Measurements from ENCODE around the gene ATAD3B. TPM values are rescaled to one million over a fixed set of nuclear protein-coding genes. Genes with fewer than 3 reads are reported as not detected.
"Not testable (repeated sequence)": the region's sequence is repeated elsewhere in the genome, so short reads cannot be mapped to it uniquely, and the experiment has no call there.

The ATAD3B gene
- total RNA-seq, 1 donor from 2014 or later, result 20.2 TPM

DNA sequence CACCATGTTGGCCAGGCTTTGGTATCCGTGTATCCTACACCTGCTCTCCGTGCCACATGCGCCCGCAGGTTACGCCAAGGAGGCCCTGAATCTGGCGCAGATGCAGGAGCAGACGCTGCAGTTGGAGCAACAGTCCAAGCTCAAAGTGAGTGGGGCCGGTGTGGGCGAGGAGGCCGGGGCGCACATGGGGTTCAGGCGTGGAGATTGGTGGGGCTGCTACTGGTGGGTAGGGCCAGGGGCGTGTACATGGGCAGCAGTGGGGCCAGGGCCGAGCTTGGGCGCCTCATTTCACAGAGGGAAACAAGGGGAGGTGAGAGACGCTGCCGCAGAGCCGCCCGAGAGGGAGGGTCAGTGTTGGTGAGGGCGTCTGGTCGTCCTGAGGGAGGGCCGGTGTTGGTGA is 5.6 kb downstream of the ATAD3B start:
- DNase-seq (ENCODE audit: low read depth), result no peak

DNA sequence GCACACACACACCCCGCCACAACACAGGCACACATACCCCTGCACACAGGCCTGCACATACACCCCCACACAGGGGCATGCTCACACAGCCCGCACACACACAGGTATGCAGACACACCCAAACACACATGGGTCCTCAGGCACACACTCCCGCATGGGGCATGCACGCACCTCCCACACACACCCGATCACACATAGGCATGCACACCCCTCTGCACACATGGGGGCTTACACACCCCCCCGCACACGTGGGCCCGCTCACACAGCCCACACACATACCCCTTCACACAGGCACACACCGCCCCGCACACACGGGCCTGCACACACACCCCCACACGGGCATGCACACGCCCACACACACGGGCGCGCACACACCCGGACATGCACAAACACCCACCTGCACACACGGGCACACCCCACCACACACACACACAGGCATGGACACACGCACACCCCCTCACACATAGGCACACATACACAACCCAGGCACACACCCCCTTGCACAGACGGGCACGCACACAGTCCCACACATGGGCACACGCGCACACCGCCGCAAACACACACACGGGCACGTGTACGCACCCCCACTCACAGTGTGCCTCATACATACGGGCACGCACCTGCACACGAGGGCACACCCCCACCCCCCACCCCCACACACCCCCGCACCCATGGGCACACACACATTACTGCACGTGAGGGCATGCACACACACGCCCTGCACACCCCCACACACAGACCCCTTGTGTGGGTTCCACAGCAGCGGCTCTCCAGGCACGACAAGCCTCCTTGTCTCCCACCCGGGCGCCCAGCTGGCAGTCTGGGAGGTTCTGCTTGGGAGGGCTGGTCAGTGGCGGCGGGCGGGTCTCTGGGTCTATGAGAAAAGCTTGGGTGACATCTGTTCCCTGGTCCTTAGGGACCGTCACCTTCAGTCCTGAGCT is 8.3 kb downstream of the ATAD3B start:
- DNase-seq (ENCODE audit: low read depth), result no peak

DNA sequence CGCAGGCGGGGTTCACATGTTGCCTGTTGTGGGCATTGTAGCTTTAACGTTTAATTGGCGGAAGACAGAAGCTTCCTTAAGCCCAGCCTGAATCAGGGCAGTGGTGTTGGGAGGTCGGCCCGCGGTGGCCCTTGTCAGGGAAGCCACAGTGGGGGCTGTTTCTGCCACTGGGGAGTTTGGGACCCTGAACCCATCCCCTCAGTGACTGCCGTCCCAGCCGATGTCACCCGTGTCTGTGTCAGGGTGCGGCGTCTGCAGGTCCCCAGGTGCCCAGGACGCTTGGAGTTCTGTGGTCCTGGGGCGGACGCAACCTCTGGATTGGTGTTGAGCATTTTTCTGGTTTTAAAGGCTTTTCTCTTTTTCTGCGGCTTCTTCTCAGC is 8.9 kb downstream of the ATAD3B start:
- DNase-seq (ENCODE audit: low read depth), result not testable (repeated sequence)

DNA sequence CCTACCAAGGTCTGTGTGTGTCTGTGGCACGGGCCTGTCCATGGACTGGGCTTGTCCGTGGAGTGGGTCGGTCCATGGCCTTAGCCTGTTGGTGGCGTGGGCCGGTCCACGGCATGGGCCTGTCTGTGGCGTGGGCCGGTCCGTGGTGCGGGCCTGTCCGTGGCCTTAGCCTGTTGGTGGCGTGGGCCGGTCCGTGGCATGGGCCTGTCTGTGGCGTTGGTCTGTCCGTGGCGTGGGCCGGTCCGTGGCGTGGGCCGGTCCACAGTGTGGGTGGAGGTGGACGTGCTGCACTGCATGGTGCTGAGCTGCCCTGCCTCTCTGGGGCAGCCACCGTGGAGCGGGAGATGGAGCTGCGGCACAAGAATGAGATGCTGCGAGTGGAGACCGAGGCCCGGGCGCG is 10.2 kb downstream of the ATAD3B start:
- not testable (repeated sequence) for DNase-seq (ENCODE audit: low read depth)

DNA sequence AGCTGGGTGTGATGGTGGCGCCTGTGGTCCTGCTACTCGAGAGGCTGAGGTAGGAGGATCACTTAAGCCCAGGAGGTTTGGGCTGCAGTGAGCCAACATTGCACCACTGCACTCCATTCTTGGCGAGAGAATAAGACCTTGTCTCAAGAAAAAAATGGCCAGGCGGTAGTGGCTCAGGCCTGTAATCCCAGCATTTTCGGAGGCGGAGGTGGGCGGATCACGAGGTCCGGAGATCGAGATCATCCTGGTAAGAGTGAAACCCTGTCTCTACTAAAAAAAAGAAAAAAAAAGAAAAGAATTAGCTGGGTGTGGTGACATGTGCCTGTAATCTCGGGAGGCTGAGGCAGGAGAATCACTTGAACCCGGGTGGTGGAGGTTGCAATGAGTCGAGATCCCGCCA is 11.3 kb downstream of the ATAD3B start:
- no peak for DNase-seq (ENCODE audit: low read depth)

DNA sequence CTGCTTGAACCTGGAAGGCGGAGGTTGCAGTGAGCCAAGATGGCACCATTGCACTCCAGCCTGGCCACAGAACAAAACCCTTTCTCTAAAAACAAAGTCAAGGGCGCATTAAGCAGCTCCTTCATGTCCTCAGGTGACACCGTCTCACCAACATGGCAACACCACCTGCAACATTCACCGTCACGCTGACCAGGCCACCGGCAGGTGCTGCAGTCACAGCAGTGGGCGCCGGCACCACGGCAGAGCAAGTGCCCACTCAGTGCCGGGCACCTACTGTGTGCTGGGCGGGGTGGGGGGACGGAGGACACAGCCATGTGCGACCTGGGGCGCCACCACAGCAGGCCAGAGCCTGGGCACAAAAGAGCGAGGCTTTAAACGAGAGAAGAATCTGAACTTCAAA is 12.1 kb downstream of the ATAD3B start:
- DNase-seq (ENCODE audit: low read depth), result no peak

DNA sequence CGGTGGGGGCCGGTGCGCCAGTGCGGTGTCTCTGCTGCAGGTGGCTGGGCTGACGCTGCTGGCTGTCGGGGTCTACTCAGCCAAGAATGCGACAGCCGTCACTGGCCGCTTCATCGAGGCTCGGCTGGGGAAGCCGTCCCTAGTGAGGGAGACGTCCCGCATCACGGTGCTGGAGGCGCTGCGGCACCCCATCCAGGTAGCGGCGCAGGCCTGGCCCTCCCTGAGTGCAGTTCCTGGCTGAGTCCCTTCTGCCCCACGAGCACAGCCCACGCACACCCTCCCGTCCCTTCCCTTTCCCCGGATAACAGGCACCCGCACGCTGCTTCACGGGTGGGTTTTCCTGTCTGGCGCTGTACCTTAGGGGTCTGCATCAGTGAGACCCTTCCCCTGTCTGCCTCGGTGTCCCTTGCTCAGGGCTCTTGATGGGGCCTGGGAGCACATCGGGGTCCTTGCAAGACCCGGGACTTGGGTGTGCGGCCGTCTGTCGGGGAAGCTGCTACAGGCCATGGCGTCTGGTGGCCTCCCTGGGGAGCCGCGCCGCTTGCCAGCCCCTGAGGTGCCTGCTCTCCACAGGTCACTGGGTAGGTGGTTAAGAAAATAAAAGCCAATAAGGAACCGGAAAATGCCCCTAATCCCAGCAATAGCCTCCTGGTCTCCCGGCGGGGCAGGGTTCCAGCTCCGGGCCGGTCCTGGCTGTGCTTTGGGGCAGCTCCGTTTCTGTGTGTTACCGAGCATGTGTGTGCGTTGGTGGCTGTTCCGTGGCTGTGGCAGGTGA is 13.6 kb downstream of the ATAD3B start:
- not testable (repeated sequence) for DNase-seq (ENCODE audit: low read depth)

DNA sequence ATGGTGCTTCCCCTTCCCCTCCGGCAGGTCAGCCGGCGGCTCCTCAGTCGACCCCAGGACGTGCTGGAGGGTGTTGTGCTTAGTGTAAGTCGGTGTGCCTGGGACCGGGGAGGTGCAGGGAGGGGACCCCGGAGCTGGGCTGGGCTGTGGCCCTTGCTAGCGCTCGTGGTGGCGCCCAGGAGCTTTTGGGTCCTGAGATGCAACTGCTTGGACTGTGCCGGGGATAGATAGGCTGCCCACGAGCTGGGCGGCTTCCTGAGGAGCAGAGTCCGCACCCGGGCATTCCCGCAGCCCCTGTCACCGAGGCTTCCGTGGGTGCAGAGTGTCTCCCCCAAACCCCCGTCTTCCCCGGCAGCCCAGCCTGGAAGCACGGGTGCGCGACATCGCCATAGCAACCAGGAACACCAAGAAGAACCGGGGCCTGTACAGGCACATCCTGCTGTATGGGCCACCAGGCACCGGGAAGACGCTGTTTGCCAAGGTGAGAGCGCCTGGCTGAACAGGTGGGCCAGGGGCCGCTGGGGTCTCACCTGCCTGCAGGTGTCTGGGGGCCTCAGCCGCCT is 14.3 kb downstream of the ATAD3B start:
- DNase-seq (ENCODE audit: low read depth), result not testable (repeated sequence)

DNA sequence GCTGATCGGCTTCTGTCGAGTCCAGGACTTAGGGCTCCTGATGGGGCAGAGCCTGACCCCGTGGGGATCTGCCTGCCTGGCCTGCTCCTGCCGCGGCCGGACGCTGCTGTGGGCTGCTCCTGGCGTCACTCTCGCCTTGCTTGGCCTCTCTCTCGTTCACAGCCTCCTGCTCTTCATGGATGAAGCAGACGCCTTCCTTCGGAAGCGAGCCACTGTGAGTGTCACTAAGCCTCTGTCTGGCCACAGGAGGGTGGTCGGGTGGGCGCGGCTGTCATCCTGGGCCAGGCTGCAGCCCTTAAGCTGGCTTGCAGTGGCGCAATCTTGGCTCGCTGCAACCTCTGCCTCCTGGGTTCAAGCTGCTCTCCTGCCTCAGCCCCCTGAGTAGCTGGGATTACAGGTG is 16.1 kb downstream of the ATAD3B start:
- no peak for DNase-seq (ENCODE audit: low read depth)

DNA sequence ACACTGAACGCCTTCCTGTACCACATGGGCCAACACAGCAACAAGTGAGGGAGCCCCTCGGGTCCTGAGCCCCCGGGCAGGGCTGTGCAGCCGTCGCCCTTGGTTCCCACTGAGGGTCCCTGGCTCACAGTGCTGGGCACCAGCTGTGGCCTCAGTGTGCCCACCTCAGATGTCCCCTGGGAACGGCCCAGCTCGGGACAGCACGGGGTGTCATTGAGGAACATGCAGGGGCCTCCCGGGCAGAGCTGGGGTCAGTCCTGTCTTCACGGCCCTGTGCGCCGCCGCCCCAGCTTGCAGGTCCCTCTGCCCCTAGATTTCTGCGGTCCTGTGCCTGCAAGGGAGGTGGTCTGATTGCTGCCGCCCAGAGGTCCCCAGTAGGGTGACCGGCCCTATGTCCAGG is 17.7 kb downstream of the ATAD3B start:
- no peak for DNase-seq (ENCODE audit: low read depth)

DNA sequence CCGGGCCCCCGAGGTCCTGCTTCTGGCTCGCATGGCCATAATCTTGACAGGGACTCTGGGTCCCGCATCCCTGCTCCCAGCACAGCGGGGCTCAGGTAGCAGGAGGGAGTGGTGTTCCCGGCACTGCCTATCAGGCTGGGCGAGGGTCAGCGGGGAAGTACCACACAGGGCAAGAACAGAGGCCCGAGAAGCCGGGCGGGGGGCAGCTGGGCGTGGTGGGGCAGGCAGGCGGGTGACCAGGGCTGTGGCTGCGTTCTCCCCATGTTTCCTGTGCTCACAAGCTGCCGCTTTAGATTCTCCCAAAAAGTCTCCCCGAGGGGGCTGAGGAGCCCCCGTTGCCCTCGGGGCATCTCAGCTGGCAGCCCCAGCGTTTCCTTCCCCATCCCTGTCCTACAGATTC is 18.3 kb downstream of the ATAD3B start:
- DNase-seq (ENCODE audit: low read depth), result no peak

DNA sequence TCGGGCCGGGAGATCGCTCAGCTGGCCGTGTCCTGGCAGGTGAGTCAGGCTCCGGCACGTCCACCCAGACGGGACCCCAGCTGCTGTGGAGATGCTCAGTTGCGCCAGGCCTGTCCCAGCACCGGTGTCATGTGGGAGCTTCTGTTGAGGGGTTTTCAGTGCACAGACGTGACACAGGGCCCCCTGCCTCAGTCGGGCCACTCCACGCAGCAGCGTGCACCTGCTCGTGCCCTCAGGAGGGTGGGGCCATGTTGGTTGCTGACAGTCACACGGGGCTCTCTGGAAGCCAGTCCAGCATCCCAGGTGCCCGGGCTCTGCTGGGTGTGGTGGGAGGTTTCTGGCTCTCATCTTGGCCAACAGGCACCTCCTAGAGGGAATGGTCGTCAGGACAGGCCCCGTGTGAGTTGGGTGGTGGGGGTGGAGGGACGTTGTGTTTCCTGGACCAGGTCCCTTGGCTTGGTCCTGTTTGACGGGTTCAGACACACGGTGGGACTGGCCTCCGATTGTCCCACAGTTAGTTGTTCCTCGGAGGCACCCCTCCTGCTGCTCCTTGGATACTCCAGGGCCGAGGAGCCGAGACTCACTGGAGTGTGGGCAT is 19.2 kb downstream of the ATAD3B start:
- no peak for DNase-seq (ENCODE audit: low read depth)

DNA sequence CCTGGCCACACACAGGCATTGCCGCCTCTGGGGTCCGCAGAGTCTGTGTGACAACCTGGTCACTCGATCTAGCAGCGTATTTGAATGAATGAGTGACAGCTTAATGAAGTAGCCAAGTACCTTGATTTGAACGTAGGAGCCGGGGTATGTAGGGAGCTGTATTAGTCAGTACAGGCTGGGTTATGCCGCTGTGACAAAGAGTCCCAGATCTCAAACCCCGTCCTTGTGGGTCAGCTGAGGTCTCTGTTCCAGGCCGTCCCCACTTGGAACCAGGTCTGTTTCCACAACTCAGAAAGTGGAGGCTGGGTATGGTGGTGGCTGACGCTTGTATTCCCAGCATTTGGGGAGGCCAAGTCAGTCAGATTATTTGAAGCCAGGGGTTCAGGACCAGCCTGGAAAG is 20.0 kb downstream of the ATAD3B start:
- DNase-seq (ENCODE audit: low read depth), result no peak

DNA sequence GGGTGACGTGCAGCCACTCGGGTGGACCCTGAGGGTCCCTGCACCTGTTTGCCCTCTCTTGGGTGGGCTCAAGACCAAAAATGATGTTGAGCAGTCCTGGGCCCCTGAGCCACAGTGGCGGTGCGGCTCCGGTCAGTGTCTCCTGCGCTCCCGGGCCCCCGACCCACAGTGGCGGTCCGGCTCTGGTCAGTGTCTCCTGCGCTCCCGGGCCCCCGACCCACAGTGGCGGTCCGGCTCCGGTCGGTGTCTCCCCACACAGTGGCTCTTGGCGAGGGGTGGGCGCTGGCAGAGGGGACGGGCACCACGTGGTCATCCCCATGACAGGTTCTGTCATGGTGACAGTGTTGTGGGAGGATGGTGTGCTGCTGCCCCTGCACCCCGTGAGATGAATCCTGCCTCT is 22.7 kb downstream of the ATAD3B start:
- not testable (repeated sequence) for DNase-seq (ENCODE audit: low read depth)

DNA sequence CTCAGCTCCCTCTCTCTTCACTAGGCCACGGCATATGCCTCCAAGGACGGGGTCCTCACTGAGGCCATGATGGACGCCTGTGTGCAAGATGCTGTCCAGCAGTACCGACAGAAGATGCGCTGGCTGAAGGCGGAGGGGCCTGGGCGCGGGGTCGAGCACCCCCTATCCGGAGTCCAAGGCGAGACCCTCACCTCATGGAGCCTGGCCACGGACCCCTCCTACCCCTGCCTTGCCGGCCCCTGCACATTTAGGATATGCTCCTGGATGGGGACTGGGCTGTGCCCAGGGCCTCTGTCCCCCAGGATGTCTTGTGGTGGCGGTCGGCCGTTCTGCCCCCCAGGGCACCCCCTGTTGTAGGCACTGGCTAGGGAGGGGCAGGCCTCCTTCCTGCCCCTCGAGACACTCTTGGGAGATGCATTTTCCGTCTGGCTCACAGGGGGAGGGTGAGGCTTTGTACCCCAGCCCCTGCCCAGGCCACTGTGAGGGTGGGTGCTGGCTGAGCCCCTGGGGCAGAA is 24.0 kb downstream of the ATAD3B start:
- DNase-seq (ENCODE audit: low read depth), result not testable (repeated sequence)

DNA sequence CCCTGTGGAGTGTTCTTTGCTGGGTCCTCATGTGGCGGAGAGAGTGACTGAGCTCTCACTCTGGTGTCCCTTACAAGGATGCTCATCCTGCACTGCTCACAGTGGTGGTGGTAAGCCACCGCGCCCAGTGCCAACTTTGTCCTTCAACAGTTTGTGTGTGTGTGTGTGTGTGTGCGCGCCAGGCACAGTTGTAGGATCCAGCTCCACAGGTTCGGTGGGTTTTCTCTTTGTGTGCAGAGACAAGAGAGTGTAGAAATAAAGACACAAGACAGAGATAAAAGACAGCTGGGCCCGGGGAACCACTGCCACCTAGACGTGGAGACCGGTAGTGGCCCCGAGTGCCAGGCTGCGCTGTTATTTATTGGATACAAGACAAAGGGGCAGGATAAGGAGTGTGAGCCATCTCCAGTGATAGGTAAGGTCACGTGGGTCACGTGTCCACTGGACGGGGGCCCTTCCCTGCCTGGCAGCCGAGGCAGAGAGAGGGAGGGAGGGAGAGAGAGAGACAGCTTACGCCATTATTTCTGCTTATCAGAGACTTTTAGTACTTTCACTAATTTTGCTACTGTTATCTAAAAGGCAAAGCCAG is 33.3 kb downstream of the ATAD3B start:
- peak; percentile 78 for DNase-seq (ENCODE audit: low read depth)

DNA sequence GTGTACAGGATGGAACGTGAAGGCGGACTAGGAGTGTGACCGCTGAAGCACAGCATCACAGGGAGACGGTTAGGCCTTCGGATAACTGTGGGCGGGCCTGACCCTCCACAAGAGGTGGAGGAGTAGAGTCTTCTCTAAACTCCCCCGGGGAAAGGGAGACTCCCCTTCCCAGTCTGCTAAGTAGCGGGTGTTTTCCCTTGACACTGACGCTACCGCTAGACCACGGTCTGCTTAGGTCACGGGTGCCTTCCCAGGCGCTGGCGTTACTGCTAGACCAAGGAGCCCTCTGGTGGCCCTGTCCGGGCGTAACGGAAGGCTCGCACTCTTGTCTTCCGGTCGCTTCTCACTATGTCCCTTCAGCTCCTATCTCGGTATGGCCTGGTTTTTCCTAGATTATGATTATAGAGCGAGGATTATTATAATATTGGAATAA is 33.8 kb downstream of the ATAD3B start:
- DNase-seq (ENCODE audit: low read depth), result peak; percentile 35

DNA sequence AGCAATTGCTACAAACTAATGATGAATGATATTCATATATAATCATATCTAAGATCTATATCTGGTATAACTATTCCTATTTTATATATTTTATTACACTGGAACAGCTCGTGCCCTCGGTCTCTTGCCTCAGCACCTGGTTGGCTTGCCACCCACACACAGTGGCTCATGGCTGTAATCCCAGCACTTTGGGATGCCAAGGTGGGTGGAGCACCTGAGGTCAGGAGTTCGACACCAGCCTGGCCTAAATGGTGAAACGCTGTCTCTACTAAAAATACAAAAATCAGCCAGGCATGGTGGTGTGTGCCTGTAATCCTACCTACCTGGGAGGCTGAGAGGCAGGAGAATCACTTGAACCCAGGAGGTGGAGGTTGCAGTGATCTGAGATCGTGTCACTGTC is 34.2 kb downstream of the ATAD3B start:
- not testable (repeated sequence) for DNase-seq (ENCODE audit: low read depth)

DNA sequence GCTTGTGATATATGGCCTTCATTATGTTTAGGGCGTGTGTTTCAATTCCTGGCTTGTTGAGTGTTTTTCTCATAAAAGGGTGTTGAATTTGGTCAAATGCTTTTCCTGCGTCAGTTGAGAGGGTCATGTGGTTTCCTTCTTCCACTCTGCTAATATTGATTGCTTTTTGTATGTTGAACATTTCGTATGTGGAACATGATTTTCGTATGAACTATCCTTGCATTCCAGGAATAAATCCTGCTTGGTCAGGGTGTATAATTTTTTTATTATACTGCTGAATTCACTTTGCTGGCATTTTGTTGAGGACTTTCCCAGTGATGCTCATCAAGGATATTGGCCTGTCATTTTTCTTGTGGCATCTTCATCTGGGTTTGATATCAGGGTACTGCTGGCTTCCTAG is 35.7 kb downstream of the ATAD3B start:
- DNase-seq (ENCODE audit: low read depth), result no peak

DNA sequence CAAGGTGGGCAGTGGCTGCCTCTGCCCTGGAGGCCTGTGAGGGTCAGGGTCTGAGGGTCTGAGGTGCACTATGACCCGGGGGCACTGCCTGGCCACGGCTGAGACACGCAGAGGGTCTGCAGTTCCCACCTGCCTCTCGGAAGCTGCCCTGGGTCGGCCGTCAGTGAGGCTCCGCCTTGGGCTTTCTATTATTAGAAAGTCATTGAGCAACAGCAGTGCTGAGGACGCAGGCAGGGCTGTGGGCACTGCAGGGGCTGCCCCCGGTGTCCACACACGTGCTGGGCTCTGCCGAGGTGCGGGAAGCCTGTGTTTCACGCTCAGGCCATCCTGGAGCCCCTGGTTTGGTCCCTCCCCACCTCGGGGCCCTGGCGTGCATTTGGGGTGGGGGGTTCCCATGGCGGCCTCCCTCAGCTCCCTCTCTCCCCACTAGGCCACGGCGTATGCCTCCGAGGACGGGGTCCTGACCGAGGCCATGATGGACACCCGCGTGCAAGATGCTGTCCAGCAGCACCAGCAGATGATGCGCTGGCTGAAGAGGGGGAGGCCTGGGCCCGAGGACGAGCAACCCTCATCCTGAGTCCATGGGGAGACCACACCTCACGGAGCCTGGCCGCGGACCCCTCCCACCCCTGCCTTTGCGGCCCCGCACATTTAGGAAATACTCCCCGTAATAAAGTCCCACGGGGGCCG is 37.4 kb downstream of the ATAD3B start:
- DNase-seq (ENCODE audit: low read depth), result not testable (repeated sequence)
